SK-N-SH (cell line): Measurements from ENCODE around the gene TMEM95. TPM values are rescaled to one million over a fixed set of nuclear protein-coding genes. Genes with fewer than 3 reads are reported as not detected.

Experiments
- CTCF ChIA-PET: fragments of 300-600, 350-600 bp; formaldehyde crosslinking; extraction: SDS; loops from one replicate; lab custom pipeline; 2021; lab: Yijun Ruan, JAX
- POLR2A ChIA-PET: fragments of 350-600 bp; sonication (Branson Sonifier 250); formaldehyde crosslinking; extraction: SDS; loops from one replicate; lab custom pipeline; 2020; ENCODE audit warnings: antibody characterized with exemption, inconsistent platforms; lab: Yijun Ruan, JAX
- DNase-seq: peaks from one replicate; pipeline ENCODE4 v3.0.0; 2012
- H2AFZ ChIP-seq: fragments of 200-600 bp; sonication (generic); 2 replicates; pipeline ENCODE4 v1.8.1; 2016; ENCODE audit warnings: antibody characterized with exemption, mild to moderate bottlenecking, low read depth
- H3F3A ChIP-seq: fragments of 200-600 bp; sonication (generic); replicated peaks from 2 replicates; pipeline ENCODE3; 2016; ENCODE audit warnings: antibody characterized with exemption, mild to moderate bottlenecking; ENCODE audit not compliant: insufficient read depth
- H3K27ac ChIP-seq, 2 experiments: fragments of 200-500 bp in 1 of 2; fragments of 200-600 bp in 1 of 2; sonication (Bioruptor generic) in 1 of 2; sonication (generic), shearing (Covaris generic) in 1 of 2; 2 replicates each; pipeline versions ENCODE4 v1.5.1 to v1.6.1; 2014 to 2016; ENCODE audit warnings: low read depth in 2 of 2, inconsistent platforms in 1 of 2, low read length in 1 of 2, mild to moderate bottlenecking in 1 of 2, mixed read lengths in 1 of 2
- H3K27me3 ChIP-seq: fragments of 200-600 bp; sonication (generic), shearing (Covaris generic); 2 replicates; pipeline ENCODE4 v1.6.1; 2016; ENCODE audit warnings: mixed run types; ENCODE audit not compliant: insufficient read depth
- H3K36me3 ChIP-seq, 2 experiments: fragments of 200-500 bp in 1 of 2; fragments of 200-600 bp in 1 of 2; sonication (Bioruptor generic) in 1 of 2; sonication (generic) in 1 of 2; replicated peaks in 1 of 2; 2 replicates each; pipeline versions ENCODE3 to v1.5.1; 2014 to 2016; ENCODE audit warnings: low read length in 1 of 2, mild to moderate bottlenecking in 1 of 2; ENCODE audit not compliant: insufficient read depth in 2 of 2, control insufficient read depth in 1 of 2
- H3K4me1 ChIP-seq, 2 experiments: fragments of 200-500 bp in 1 of 2; fragments of 200-600 bp in 1 of 2; sonication (Bioruptor generic) in 1 of 2; sonication (generic), shearing (Covaris generic) in 1 of 2; 2 replicates each; pipeline versions ENCODE4 v1.5.1 to v1.6.1; 2014 to 2016; ENCODE audit warnings: low read depth in 1 of 2, low read length in 1 of 2, mixed run types in 1 of 2; ENCODE audit not compliant: insufficient read depth in 2 of 2, control insufficient read depth in 1 of 2
- H3K4me2 ChIP-seq: fragments of 200-600 bp; sonication (generic), shearing (Covaris generic); 2 replicates; pipeline ENCODE4 v1.6.1; 2017; ENCODE audit warnings: mixed run types
- H3K4me3 ChIP-seq, 2 experiments: fragments of 200-500 bp in 1 of 2; fragments of 200-600 bp in 1 of 2; sonication (Bioruptor generic) in 1 of 2; sonication (generic), shearing (Covaris generic) in 1 of 2; 2 replicates each; pipeline versions ENCODE4 v1.5.1 to v1.8.1; 2014 to 2016; ENCODE audit warnings: low read depth in 2 of 2, inconsistent platforms in 1 of 2, low read length in 1 of 2, mild to moderate bottlenecking in 1 of 2, mixed read lengths in 1 of 2, moderate library complexity in 1 of 2
- H3K79me2 ChIP-seq: fragments of 200-600 bp; sonication (generic); 2 replicates; pipeline ENCODE4 v1.8.1; 2017; ENCODE audit warnings: mild to moderate bottlenecking; ENCODE audit not compliant: insufficient read depth
- H3K9ac ChIP-seq: fragments of 200-600 bp; sonication (generic); 2 replicates; pipeline ENCODE4 v1.6.1; 2017; ENCODE audit warnings: mixed run types
- H3K9me2 ChIP-seq: fragments of 200-600 bp; sonication (generic); 2 replicates; pipeline ENCODE4 v1.6.1; 2017; ENCODE audit warnings: mixed run types
- H3K9me3 ChIP-seq: fragments of 200-600 bp; sonication (generic); 2 replicates; pipeline ENCODE4 v1.6.1; 2017; ENCODE audit warnings: mixed run types, mild to moderate bottlenecking, moderate library complexity
- H4K20me1 ChIP-seq: fragments of 200-600 bp; sonication (generic); 2 replicates; pipeline ENCODE4 v1.6.1; 2017; ENCODE audit warnings: mild to moderate bottlenecking, mixed run types; ENCODE audit not compliant: insufficient read depth
- CHD2 ChIP-seq: fragments of 150-350 bp; IDR thresholded peaks from 2 replicates; pipeline ENCODE4 v1.6.1; 2018; ENCODE audit warnings: low read length; ENCODE audit not compliant: partially characterized antibody
- EZH2phosphoT487 ChIP-seq: fragments of 200-600 bp; sonication (generic); IDR thresholded peaks from 2 replicates; pipeline ENCODE4 v1.6.1; 2017; ENCODE audit warnings: low read depth, mixed run types, mild to moderate bottlenecking, antibody characterized with exemption, moderate library complexity, borderline replicate concordance
- FOSL2 ChIP-seq: IDR thresholded peaks from 2 replicates; pipeline ENCODE4 v1.4.0; 2012; ENCODE audit warnings: low read depth, mild to moderate bottlenecking, moderate library complexity, borderline replicate concordance
- GATA2 ChIP-seq: sonication (generic); formaldehyde crosslinking; IDR thresholded peaks from 2 replicates; pipeline ENCODE4 v1.5.0; 2020; ENCODE audit warnings: mild to moderate bottlenecking, missing genetic modification reagents
- RCOR1 ChIP-seq: fragments of 150-350 bp; IDR thresholded peaks from 2 replicates; pipeline ENCODE4 v1.6.1; 2017; ENCODE audit warnings: antibody characterized with exemption, low read length
- SIN3A ChIP-seq: IDR thresholded peaks from 2 replicates; pipeline ENCODE4 v1.6.1; 2012; ENCODE audit warnings: low read depth, mild to moderate bottlenecking, low read length, moderate library complexity, borderline replicate concordance
- SMC3 ChIP-seq: IDR thresholded peaks from 2 replicates; pipeline ENCODE4 v1.6.1; 2012; ENCODE audit warnings: low read depth, low read length, improper control_type of control experiment
- TCF12 ChIP-seq: IDR thresholded peaks from 2 replicates; pipeline ENCODE4 v1.4.0; 2012
- WGBS: methylation state at CpG from one replicate; pipeline ENCODE4 v1.1.6; 2017; ENCODE audit warnings: low lambda C conversion rate; 5-methylcytosine and 5-hydroxymethylcytosine counted together
- polyA plus RNA-seq, 3 experiments: library from polyadenylated mRNA; depleted of rRNA; stranded (reverse); fragments of >200 nt; gene quantifications; 2 replicates each; pipeline ENCODE4 v1.2.3, GENCODE V29; 2012
- TF ChIP-seq, protein P1 (sequence below): fragments of 200-600 bp; sonication (generic); IDR thresholded peaks from 2 replicates; pipeline ENCODE4 v1.6.1; 2017; ENCODE audit warnings: antibody characterized with exemption, mild to moderate bottlenecking, moderate library complexity
- TF ChIP-seq, protein P2 (sequence below): fragments of 150-350 bp; IDR thresholded peaks from 2 replicates; pipeline ENCODE4 v1.6.1; 2016; ENCODE audit warnings: mild to moderate bottlenecking, low read depth, low read length
- TF ChIP-seq, protein P3 (sequence below): IDR thresholded peaks from 2 replicates; pipeline ENCODE4 v1.4.0; 2012; ENCODE audit warnings: low read depth, borderline replicate concordance

The TMEM95 gene
- polyA plus RNA-seq, 1 of the 3 experiments (the other 2 are of a cell fraction): not detected

DNA sequence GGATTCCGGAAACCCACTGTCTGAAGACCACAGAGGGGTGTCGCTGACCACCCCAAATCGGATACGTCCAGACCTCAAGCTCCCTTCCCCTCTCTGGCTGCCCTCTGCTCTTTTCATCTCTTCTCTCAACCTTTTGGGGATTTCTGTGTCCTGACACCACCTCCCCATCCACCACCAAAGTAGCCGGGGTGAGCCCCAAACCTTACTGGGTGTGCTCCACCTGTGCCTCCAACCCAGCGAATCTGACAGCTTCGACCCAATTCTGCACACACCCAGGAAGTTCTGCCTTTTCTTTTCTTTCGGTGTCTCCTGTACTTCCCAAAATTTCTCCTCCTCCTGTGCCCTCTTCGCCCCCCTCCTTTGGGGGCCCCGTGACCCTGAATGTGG lies 2.5 kb upstream of the TMEM95 start:
- Histone ChIP-seq H3K9ac (peak overlapping the region; percentile 100), H3F3A (peaks cover 15% of the 10 kb centered on the region), H3K79me2 (peaks cover 38% of the 10 kb centered on the region), H3K27me3 (no peaks in the 10 kb centered on the region), H3K4me3 (peak overlapping the region; percentile 69 to 97), H2AFZ (no peak overlapping the region), H3K36me3 (no peaks in the 10 kb centered on the region), H3K27ac (peak overlapping the region; percentile 88 to 99), H3K4me1 (peaks cover 19 to 48% of the 10 kb centered on the region in 2 experiments; a peak in 2 of 4 replicates), H3K4me2 (peak overlapping the region; percentile 100), H4K20me1 (no peaks in the 10 kb centered on the region; the same call in 1 of the 2 replicates), H3K9me3 (no peaks in the 10 kb centered on the region), H3K9me2 (no peaks in the 10 kb centered on the region)
- 55% methylated on average over 10 of the region's 10 CpGs for WGBS
- CTCF ChIA-PET: interaction anchor here (0.7 to 5.2 kb wide), 12 partner anchors 10 to 266 kb away, joined by 3 to 52 read pairs (median 4); partner anchors contain the start of genes ACAP1 and SENP3
- no peak for DNase-seq
- POLR2A ChIA-PET: interaction anchor here (0.6 kb wide), 1 partner anchor 849 kb away, joined by 3 read pairs; no protein-coding TSS in a partner anchor
- TF ChIP-seq, protein P1, sequence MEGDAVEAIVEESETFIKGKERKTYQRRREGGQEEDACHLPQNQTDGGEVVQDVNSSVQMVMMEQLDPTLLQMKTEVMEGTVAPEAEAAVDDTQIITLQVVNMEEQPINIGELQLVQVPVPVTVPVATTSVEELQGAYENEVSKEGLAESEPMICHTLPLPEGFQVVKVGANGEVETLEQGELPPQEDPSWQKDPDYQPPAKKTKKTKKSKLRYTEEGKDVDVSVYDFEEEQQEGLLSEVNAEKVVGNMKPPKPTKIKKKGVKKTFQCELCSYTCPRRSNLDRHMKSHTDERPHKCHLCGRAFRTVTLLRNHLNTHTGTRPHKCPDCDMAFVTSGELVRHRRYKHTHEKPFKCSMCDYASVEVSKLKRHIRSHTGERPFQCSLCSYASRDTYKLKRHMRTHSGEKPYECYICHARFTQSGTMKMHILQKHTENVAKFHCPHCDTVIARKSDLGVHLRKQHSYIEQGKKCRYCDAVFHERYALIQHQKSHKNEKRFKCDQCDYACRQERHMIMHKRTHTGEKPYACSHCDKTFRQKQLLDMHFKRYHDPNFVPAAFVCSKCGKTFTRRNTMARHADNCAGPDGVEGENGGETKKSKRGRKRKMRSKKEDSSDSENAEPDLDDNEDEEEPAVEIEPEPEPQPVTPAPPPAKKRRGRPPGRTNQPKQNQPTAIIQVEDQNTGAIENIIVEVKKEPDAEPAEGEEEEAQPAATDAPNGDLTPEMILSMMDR: peak; percentile 62
- TF ChIP-seq TCF12: no peak

DNA sequence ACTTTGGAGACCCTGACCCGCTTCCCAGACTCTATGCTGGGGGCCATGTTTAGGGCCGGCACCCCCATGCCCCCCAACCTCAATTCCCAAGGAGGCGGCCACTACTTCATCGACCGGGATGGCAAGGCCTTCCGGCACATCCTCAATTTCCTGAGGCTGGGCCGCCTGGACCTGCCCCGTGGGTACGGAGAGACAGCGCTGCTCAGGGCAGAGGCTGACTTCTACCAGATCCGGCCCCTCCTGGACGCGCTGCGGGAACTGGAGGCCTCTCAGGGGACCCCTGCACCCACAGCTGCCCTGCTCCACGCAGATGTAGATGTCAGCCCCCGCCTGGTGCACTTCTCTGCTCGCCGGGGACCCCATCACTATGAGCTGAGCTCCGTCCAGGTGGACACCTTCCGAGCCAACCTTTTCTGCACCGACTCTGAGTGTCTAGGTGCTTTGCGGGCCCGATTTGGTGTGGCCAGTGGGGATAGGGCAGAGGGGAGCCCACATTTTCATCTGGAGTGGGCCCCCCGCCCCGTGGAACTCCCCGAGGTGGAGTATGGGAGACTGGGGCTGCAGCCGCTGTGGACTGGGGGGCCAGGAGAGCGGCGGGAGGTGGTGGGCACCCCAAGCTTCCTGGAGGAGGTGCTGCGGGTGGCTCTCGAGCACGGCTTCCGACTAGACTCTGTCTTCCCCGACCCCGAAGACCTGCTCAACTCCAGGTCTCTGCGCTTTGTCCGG lies 1.9 kb upstream of the TMEM95 start:
- H3K9ac ChIP-seq: peak overlapping the region; percentile 100
- POLR2A ChIA-PET: interaction anchor here (0.6 to 2.0 kb wide), 2 partner anchors 23 to 849 kb away, joined by 3 to 5 read pairs; no protein-coding TSS in a partner anchor
- H3K4me3 ChIP-seq: peak overlapping the region; percentile 69 to 97
- 97% methylated on average over 23 of the region's 37 CpGs for WGBS
- H3K9me3 ChIP-seq: no peaks in the 10 kb centered on the region
- TF ChIP-seq, protein P2, sequence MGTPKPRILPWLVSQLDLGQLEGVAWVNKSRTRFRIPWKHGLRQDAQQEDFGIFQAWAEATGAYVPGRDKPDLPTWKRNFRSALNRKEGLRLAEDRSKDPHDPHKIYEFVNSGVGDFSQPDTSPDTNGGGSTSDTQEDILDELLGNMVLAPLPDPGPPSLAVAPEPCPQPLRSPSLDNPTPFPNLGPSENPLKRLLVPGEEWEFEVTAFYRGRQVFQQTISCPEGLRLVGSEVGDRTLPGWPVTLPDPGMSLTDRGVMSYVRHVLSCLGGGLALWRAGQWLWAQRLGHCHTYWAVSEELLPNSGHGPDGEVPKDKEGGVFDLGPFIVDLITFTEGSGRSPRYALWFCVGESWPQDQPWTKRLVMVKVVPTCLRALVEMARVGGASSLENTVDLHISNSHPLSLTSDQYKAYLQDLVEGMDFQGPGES: no peak
- no peak for TF ChIP-seq FOSL2
- no peak for TF ChIP-seq EZH2phosphoT487
- no peak for TF ChIP-seq TCF12
- no peak for TF ChIP-seq SMC3
- TF ChIP-seq, protein P3, sequence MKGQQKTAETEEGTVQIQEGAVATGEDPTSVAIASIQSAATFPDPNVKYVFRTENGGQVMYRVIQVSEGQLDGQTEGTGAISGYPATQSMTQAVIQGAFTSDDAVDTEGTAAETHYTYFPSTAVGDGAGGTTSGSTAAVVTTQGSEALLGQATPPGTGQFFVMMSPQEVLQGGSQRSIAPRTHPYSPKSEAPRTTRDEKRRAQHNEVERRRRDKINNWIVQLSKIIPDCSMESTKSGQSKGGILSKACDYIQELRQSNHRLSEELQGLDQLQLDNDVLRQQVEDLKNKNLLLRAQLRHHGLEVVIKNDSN: no peak
- no peak for TF ChIP-seq CHD2
- no peak for TF ChIP-seq GATA2 (CRISPR knock-in tag)
- TF ChIP-seq RCOR1: no peak
- no peak for TF ChIP-seq SIN3A
- peaks cover 19 to 48% of the 10 kb centered on the region in 2 experiments; a peak in 2 of 4 replicates for H3K4me1 ChIP-seq
- H3K79me2 ChIP-seq: peaks cover 38% of the 10 kb centered on the region
- H3K27ac ChIP-seq: peak overlapping the region in 1 of 2 experiments; percentile 99; a peak in 2 of 4 replicates
- H2AFZ ChIP-seq: no peak overlapping the region
- H3K4me2 ChIP-seq: peak overlapping the region; percentile 100
- H3F3A ChIP-seq: peaks cover 15% of the 10 kb centered on the region
- H3K36me3 ChIP-seq: no peaks in the 10 kb centered on the region
- CTCF ChIA-PET: interaction anchor here (0.7 to 5.2 kb wide), 17 partner anchors 9 to 265 kb away, joined by 3 to 52 read pairs (median 6); partner anchors contain the start of genes ACAP1, SENP3 and SOX15
- no peaks in the 10 kb centered on the region for H3K27me3 ChIP-seq
- H4K20me1 ChIP-seq: no peaks in the 10 kb centered on the region; the same call in 1 of the 2 replicates
- H3K9me2 ChIP-seq: no peaks in the 10 kb centered on the region
- no peak for DNase-seq
